Measurements from ENCODE around the gene FXYD3.
"Not testable (repeated sequence)": the region's sequence is repeated elsewhere in the genome, so short reads cannot be mapped to it uniquely, and the experiment has no call there.

Gene FXYD3

DNA sequence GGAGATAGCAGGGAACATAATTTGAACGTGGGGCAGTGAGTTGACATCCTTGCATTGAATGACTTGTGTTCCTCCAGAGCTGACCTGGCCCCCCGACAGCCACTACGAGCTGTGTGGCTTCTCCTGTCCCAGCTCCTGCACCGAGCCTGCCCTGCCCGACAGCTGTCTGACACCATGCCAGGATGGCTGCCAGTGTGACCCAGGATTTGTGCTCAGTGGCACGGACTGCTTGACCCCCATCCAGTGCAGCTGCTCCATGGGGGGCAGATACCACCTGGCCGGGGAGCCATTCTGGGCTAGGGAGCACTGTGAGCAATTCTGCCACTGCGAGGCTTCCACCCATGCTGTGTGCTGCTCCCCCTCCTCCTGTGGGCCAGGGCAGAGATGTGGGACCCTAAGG is 29.2 kb upstream of the FXYD3 start:
- DNase-seq (ENCODE audit: low spot score) = no peak

GRCh38 chr19:35087393-35087792 is 28.2 kb upstream of the FXYD3 start:
- DNase-seq (ENCODE audit: low spot score) = no peak

GRCh38 chr19:35088131-35088913 is 27.3 kb upstream of the FXYD3 start:
- DNase-seq (ENCODE audit: low spot score) = no peak

- DNase-seq (ENCODE audit: low spot score) = no peak
Observed at GRCh38 chr19:35089554-35089953, 26.1 kb upstream of the FXYD3 start.

DNA sequence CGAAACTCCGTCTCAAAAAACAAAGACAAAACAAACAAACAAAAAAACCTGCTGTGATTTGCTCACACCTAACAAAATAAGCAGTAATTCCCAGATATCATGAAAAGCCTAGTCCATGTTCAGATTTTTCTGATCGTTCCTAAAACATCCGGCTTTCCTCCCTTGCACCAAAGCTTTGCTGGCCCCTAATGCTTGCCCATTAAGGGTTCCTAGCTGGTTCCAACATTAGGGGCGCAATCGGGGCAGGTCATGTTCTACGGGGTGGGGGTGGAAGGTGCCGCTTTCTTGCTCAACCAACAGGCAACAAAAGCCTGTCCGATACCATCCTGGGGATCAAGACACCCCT is 25.5 kb upstream of the FXYD3 start:
- DNase-seq (ENCODE audit: low spot score) = no peak

GRCh38 chr19:35090506-35091214 is 25.0 kb upstream of the FXYD3 start:
- peak; percentile 48 for DNase-seq (ENCODE audit: low spot score)

DNA sequence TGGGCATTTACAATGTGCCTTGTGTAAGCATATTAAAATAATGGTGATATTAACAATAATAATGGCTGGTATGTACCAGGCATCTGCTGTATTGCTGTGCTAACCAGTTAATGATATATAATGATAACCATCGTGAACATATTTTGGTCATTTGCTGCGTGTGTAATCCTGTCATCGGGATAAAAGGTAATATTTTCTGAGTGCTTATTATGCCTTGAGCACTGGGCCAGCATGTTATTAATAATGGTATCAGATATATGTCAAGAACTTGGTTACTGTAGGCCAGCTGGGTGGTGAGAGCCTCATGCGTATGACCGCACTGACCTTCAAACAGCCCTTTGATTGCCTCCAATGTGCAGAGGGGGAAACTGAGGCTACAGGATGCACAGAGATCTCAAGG is 22.2 kb upstream of the FXYD3 start:
- DNase-seq (ENCODE audit: low spot score) = no peak

- DNase-seq (ENCODE audit: low spot score) = no peak
Observed at GRCh38 chr19:35093941-35094647, 21.5 kb upstream of the FXYD3 start.

- no peak for DNase-seq (ENCODE audit: low spot score)
Observed at GRCh38 chr19:35094656-35095055, 21.0 kb upstream of the FXYD3 start.

DNA sequence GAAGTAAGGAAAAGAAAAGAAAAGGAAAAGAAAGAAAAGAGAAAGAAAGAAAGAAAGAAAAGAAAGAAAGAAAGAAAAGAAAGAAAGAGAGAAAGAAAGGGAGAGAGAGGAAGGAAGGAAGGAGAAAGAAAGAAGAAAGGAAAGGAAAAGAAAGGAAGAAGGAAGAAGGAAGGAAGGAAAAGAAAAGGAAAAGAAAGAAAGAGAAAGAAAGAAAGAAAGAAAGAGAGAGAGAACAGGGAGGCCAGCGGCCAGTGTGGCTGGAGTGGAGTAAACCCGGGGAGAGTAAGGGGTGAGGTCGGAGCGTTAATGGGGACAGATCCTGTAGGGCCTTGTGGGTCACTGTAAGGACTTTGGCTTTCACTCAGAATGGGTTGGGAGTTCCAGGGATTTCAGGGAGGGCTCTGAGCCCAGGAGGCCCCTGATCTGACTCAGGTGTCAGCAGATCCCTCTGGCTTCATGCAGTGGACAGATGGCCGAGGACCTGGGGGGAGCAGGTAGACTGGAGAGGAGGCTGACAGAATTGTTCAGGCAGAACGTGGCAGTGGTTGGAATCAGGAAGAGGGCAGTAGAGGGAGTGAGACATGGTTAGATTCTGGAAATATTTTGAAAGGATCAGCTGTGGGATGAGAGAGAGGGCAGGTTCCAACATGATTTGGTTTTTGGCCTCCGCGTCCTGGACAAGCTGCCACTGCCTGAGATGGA is 19.8 kb upstream of the FXYD3 start:
- no peak for DNase-seq (ENCODE audit: low spot score)

GRCh38 chr19:35098413-35099049 is 17.1 kb upstream of the FXYD3 start:
- DNase-seq (ENCODE audit: low spot score) = no peak

DNA sequence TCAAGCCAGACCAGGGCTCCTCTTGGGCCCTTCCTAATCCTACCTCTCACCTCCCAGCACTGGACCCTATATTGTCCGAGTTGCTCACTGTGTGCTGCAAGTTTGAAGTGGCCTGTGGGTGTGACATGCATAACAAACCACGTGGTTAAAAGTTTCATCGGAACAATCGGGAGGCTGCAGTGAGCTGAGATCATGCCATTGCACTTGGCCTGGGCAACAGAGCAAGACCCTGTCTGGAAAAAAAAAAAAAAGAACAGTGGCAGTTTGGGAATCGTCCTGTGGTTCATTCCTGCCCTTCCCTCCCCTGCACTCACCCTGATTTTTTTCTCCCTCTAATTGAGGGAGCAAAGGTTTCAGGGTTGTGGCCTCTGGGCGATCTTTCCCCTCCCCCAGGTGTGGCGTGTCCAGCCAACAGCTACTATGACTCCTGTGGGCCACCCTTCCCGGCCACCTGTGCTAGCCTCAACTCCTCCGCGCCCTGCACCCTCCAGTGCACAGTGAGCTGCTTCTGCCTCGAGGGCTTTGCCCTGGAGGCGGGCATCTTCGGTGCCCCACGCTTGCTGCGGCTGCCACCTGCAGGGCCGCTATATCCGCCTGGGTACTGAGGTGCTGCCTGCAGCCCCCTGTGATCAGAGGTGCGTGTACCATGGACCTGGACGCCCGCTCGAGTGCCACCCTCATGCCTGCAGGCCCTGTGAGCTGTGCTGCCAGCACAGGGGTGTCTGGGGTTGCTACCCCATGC is 16.3 kb upstream of the FXYD3 start:
- no peak for DNase-seq (ENCODE audit: low spot score)

- no peak for DNase-seq (ENCODE audit: low spot score)
Observed at GRCh38 chr19:35099897-35100275, 15.7 kb upstream of the FXYD3 start.

DNA sequence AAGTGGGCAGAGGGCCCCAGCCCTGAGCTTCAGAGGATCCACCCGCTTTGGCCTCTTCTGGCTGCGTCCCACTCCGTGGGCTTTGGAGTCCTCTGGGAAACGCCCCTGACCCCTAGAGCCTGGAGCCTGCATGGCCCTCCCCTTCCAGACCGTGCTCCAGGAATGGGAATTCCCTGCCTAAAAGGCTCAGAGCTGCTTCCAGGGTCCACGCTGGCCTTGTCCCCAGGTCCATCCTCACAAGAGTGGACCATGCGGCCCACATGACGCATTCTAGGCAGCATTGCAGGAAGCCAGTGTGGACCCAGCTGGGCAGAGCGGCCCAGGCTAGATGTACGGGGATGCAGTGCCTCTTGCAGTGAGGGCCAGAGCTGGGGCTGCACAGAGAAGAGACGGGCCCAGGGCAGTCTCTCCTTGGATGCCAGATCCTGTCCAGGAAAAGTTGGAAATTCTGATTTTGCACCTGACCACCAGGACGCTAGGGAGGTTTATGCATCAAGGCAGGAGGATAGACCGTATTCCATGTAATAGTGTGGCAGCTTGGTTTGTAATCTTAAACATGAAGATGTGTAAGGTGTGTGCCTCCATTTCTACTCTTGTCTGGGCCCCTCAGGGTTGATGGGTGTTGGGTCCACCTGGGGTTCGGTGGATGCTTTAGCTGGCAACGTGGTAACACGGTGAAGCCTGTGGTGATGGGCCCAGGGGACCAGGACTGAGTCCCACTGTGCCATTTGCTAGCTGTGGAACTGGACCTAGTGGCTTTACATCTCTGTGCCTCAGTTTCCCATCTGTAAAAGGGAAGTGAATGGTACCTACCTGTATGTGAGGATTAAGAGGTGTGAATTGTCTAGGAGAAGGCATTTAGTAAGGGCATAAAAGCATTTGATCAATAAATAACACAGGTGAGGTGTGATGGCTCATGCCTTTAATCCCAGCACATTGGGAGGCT is 14.8 kb upstream of the FXYD3 start:
- no peak for DNase-seq (ENCODE audit: low spot score)

DNA sequence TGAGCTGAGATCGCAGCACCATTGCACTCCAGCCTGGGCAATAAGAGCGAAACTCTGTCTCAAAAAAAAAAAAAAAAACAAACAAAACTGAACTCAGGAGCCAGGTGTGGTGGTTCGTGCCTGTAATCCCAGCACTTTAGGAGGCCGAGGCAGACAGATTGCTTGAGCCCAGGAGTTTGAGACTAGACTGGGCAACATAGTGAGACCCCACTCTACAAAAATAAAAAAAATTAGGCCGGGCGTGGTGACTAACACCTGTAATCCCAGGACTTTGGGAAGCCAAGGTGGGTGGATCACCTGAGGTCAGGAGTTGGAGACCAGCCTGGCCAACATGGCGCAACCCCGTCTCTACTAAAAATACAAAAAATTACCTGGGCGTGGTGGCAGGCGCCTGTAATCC is 13.7 kb upstream of the FXYD3 start:
- not testable (repeated sequence) for DNase-seq (ENCODE audit: low spot score)

GRCh38 chr19:35103614-35104013 is 12.0 kb upstream of the FXYD3 start:
- DNase-seq (ENCODE audit: low spot score) = not testable (repeated sequence)

DNA sequence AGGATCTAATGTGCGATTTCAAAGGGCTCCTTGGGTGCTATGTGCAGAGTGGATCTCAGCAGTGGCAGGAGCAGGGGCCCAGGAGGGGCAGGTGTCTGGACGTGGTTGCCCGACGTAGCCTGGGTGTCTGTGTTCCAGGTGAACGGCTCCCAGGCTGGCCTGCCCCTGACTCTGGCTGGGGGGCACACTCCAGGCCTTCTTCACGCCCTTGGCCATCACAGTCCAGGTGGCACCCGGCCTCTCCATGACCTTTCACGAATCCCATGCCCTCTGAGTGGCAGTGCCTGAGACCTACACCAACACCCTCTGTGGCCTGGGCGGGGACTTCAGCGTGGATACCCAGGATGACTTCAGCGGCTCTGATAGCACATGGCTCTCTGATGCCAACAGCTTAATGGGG is 11.3 kb upstream of the FXYD3 start:
- no peak for DNase-seq (ENCODE audit: low spot score)

GRCh38 chr19:35105047-35105410 is 10.6 kb upstream of the FXYD3 start:
- no peak for DNase-seq (ENCODE audit: low spot score)

GRCh38 chr19:35105411-35106290 is 10.0 kb upstream of the FXYD3 start:
- DNase-seq (ENCODE audit: low spot score) = no peak

DNA sequence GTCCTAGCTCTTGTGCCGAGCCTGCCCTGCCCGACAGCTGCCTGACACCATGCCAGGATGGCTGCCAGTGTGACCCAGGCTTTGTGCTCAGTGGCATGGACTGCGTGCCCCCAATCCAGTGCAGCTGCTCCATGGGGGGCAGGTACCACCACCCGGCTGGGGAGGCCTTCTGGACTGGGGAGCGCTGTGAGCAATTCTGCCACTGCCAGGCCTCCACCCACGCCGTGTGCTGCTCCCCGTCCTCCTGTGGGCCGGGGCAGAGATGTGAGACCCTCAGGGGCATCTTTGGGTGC is 9.4 kb upstream of the FXYD3 start:
- no peak for DNase-seq (ENCODE audit: low spot score)
